Activated naive CD4-positive, alpha-beta T cell treated with anti-CD3 and anti-CD28 coated beads, Interleukin-2, amount 50 U/mL, for 24 hours (primary cell): ENCODE results near the gene LIX1.

Experiments
- H3K27ac Mint-ChIP-seq: one replicate; pipeline ENCODE4 v1.8.0; 2021; ENCODE audit warnings: mild to moderate bottlenecking, mixed read lengths
- H3K27me3 Mint-ChIP-seq: one replicate; pipeline ENCODE4 v1.8.0; 2021; ENCODE audit warnings: mixed read lengths
- H3K36me3 Mint-ChIP-seq: one replicate; pipeline ENCODE4 v1.8.0; 2021; ENCODE audit warnings: mixed read lengths
- H3K4me1 Mint-ChIP-seq: one replicate; pipeline ENCODE4 v1.8.0; 2021; ENCODE audit warnings: mixed read lengths
- H3K4me3 Mint-ChIP-seq: one replicate; pipeline ENCODE4 v1.8.0; 2021; ENCODE audit warnings: mild to moderate bottlenecking, mixed read lengths
- H3K9me3 Mint-ChIP-seq: one replicate; pipeline ENCODE4 v1.8.0; 2021; ENCODE audit warnings: mixed read lengths

LIX1 gene

DNA sequence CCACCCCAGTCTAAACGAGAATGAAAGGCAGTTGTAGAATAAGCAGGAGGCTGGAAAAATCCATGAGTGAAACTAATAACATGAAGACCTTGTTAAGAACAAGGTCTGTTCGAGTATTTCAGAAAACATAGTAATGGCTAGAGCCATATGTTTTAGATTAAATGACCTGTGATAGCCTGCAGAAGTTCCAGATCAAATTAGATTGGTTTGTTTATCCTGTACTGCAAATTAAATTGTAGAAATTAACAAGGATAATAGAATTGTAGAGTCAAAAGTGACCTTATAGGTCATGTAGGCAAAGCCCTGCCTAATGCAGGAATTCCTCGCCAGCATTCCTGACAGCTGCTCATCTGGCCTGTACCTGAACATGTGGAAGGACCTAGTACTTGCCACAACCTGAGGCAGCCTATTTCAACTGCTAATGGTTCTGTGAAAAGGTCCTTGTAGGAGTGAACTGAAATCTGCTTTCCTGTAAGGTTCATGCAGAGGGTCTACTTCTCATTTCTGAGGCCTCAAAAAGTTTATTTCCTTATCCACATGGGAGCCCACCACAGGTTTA is 17.2 kb downstream of the LIX1 start:
- no peaks in the 10 kb centered on the region for H3K4me1 Mint-ChIP-seq
- H3K27ac Mint-ChIP-seq: no peak overlapping the region
- H3K9me3 Mint-ChIP-seq: no peaks in the 10 kb centered on the region
- H3K27me3 Mint-ChIP-seq: peaks cover 2% of the 10 kb centered on the region
- H3K36me3 Mint-ChIP-seq: no peaks in the 10 kb centered on the region
- no peak overlapping the region for H3K4me3 Mint-ChIP-seq

DNA sequence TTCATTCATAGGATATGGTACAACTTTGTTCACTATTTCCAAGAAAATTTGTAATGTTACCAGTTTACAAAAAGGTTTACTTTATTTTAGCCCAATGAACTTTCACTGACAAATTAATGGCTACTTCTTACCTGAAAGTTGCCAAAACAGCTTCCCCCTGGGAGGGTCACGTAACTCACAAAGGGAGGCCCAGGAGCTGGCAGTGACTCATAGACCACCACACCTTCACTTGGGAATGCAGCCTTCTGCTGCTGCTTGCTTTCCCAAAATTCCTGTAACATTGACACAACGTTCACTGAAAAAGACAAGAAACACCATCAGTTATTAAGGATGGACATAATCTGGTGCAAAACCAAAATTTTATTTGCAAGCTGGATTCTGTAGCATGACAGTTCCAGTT is 18.1 kb downstream of the LIX1 start:
- Mint-ChIP-seq H3K9me3 (no peaks in the 10 kb centered on the region), H3K4me1 (no peaks in the 10 kb centered on the region), H3K27me3 (peaks cover 2% of the 10 kb centered on the region), H3K4me3 (no peak overlapping the region), H3K36me3 (no peaks in the 10 kb centered on the region), H3K27ac (no peak overlapping the region)

DNA sequence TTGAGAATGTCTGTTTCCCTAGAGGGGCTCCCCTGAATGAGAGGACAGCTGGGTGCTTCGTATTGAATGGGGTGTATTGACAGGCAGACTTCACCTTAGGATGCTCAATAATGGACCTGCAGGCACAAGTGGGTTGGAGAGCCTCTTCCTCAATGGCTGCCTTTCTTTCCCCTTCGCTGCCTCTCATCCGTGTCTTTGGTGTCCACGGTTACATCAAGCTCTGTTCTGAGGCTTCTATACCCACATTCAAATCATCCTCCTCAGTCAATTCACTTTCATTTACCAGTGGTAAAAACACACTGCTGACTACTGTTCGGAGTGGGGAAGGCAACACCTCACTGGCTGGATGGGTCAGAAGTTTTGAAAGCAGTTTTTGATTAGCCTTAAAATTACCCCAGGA is 20.6 kb downstream of the LIX1 start:
- Mint-ChIP-seq H3K4me3 (no peak overlapping the region), H3K36me3 (no peaks in the 10 kb centered on the region), H3K9me3 (no peaks in the 10 kb centered on the region), H3K27ac (no peak overlapping the region), H3K27me3 (peaks cover 2% of the 10 kb centered on the region), H3K4me1 (no peaks in the 10 kb centered on the region)

GRCh38 chr5:97120195-97120594 is 22.2 kb downstream of the LIX1 start:
- Mint-ChIP-seq H3K27ac (no peak overlapping the region), H3K27me3 (peaks cover 2% of the 10 kb centered on the region), H3K4me3 (no peak overlapping the region), H3K36me3 (no peaks in the 10 kb centered on the region), H3K4me1 (no peaks in the 10 kb centered on the region), H3K9me3 (no peaks in the 10 kb centered on the region)

GRCh38 chr5:97119007-97119390 is 23.4 kb downstream of the LIX1 start:
- Mint-ChIP-seq H3K4me1 (no peaks in the 10 kb centered on the region), H3K9me3 (no peaks in the 10 kb centered on the region), H3K27ac (no peak overlapping the region)

DNA sequence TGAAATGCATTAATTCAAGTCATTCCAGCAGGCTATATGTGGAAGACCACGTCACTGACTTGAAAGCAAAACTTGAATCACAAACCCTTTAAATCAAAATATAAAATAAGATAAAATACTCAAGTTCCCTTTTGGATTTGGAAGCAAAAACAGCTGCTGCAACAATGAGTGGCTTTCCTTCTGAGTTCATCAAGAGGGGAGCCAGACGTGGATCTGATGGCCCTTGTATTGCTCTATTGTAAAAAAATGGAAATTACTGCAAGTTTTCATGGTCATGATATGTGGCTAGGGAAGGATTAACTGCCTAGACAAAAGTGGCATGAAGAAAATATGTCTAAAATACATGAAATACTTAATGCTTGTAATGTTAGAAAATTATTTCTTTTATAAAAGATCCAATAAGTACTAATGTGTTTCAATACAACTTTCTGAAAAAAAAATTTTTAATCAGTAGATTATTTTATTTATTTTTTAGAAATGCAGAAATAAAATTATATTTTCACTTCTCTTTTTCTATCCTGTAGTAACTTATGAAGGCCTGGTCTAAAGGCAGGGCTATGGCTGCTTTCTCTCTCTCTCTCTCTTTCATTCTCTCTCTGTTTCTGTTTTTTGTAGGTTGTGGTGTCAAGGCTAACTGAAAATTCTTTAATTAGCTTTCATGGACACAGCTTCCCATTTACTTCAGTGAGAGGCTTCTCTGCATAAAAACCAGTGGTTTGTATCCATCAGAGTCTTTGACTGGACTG is 24.0 kb downstream of the LIX1 start:
- Mint-ChIP-seq H3K9me3 (no peaks in the 10 kb centered on the region), H3K4me1 (no peaks in the 10 kb centered on the region), H3K27ac (no peak overlapping the region), H3K27me3 (peaks cover 2% of the 10 kb centered on the region), H3K4me3 (no peak overlapping the region), H3K36me3 (no peaks in the 10 kb centered on the region)

More at GRCh38 chr5:97119007-97119390, 23.4 kb downstream of the LIX1 start:
- Mint-ChIP-seq H3K4me3 (no peak overlapping the region), H3K27me3 (peaks cover 2% of the 10 kb centered on the region), H3K36me3 (no peaks in the 10 kb centered on the region)

GRCh38 chr5:97115932-97116331 is 26.5 kb downstream of the LIX1 start:
- no peaks in the 10 kb centered on the region for H3K27me3 Mint-ChIP-seq
- H3K4me1 Mint-ChIP-seq: peaks cover 11% of the 10 kb centered on the region
- no peaks in the 10 kb centered on the region for H3K36me3 Mint-ChIP-seq
- H3K27ac Mint-ChIP-seq: no peak overlapping the region
- no peaks in the 10 kb centered on the region for H3K9me3 Mint-ChIP-seq
- no peak overlapping the region for H3K4me3 Mint-ChIP-seq

- H3K4me1 Mint-ChIP-seq: peaks cover 11% of the 10 kb centered on the region
- no peaks in the 10 kb centered on the region for H3K9me3 Mint-ChIP-seq
- H3K27me3 Mint-ChIP-seq: no peaks in the 10 kb centered on the region
- H3K36me3 Mint-ChIP-seq: no peaks in the 10 kb centered on the region
- no peak overlapping the region for H3K27ac Mint-ChIP-seq
- H3K4me3 Mint-ChIP-seq: no peak overlapping the region
These were observed 30.2 kb downstream of the LIX1 start for GRCh38 chr5:97112230-97112629.

- H3K4me3 Mint-ChIP-seq: no peak overlapping the region
- H3K4me1 Mint-ChIP-seq: peaks cover 11% of the 10 kb centered on the region
- no peaks in the 10 kb centered on the region for H3K27me3 Mint-ChIP-seq
- H3K9me3 Mint-ChIP-seq: no peaks in the 10 kb centered on the region
- no peak overlapping the region for H3K27ac Mint-ChIP-seq
- H3K36me3 Mint-ChIP-seq: no peaks in the 10 kb centered on the region
These were observed 30.8 kb downstream of the LIX1 start for GRCh38 chr5:97111616-97112015.

GRCh38 chr5:97111004-97111403 is 31.4 kb downstream of the LIX1 start:
- Mint-ChIP-seq H3K36me3 (no peaks in the 10 kb centered on the region), H3K27me3 (no peaks in the 10 kb centered on the region), H3K4me1 (peaks cover 11% of the 10 kb centered on the region), H3K9me3 (no peaks in the 10 kb centered on the region), H3K4me3 (no peak overlapping the region), H3K27ac (no peak overlapping the region)

- H3K4me1 Mint-ChIP-seq: peaks cover 11% of the 10 kb centered on the region
- no peak overlapping the region for H3K4me3 Mint-ChIP-seq
- H3K27ac Mint-ChIP-seq: no peak overlapping the region
- no peaks in the 10 kb centered on the region for H3K27me3 Mint-ChIP-seq
- H3K36me3 Mint-ChIP-seq: no peaks in the 10 kb centered on the region
- no peaks in the 10 kb centered on the region for H3K9me3 Mint-ChIP-seq
These were observed 35.1 kb downstream of the LIX1 start for GRCh38 chr5:97107318-97107717.

- H3K27ac Mint-ChIP-seq: no peak overlapping the region
- no peak overlapping the region for H3K4me3 Mint-ChIP-seq
- H3K4me1 Mint-ChIP-seq: no peaks in the 10 kb centered on the region
- H3K9me3 Mint-ChIP-seq: no peaks in the 10 kb centered on the region
- no peaks in the 10 kb centered on the region for H3K27me3 Mint-ChIP-seq
- no peaks in the 10 kb centered on the region for H3K36me3 Mint-ChIP-seq
These were observed 36.2 kb downstream of the LIX1 start for GRCh38 chr5:97106216-97106581.

DNA sequence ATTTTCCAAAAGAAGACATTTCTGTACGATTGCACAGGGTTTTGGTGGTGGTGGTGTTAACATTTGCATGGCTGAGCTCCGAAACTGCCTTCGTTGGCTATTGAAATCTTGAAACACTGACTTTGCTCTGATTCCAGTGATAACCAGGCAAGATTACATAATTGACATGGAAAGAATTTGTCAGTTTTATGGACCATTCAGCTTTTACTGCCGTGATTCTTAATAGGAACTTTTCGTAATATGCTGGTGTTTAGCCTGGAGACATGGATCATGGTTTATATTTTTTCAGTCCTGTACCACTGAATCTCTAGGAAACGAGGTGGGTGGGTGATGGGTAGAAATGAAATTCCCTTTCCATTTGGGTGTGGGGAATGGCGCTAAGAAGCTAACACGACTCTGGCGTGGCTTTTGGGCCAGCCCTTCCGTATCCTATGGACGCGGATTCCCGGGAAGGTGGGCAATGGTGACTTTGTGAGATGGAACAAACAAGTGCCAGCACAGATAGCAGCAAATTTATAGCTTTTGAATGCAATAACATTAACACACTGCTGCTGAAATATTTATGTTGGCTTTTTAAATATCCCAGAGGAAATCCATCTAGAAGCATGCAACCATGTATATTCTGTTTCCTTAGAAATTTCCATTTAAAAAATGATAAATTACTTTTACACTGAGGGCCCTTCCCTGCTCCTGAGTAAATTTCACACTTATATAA is 36.8 kb downstream of the LIX1 start:
- Mint-ChIP-seq H3K27me3 (no peaks in the 10 kb centered on the region), H3K9me3 (no peaks in the 10 kb centered on the region), H3K27ac (no peak overlapping the region), H3K4me3 (no peak overlapping the region), H3K36me3 (no peaks in the 10 kb centered on the region), H3K4me1 (no peaks in the 10 kb centered on the region)

GRCh38 chr5:97102010-97102470 is 40.4 kb downstream of the LIX1 start:
- Mint-ChIP-seq H3K4me3 (no peak overlapping the region), H3K27ac (no peak overlapping the region), H3K9me3 (no peaks in the 10 kb centered on the region), H3K4me1 (no peaks in the 10 kb centered on the region), H3K27me3 (no peaks in the 10 kb centered on the region), H3K36me3 (peaks cover 1% of the 10 kb centered on the region)

GRCh38 chr5:97101189-97101910 is 41.1 kb downstream of the LIX1 start:
- Mint-ChIP-seq H3K27ac (no peak overlapping the region), H3K27me3 (no peaks in the 10 kb centered on the region), H3K36me3 (peaks cover 1% of the 10 kb centered on the region), H3K4me1 (no peaks in the 10 kb centered on the region), H3K4me3 (no peak overlapping the region), H3K9me3 (no peaks in the 10 kb centered on the region)

- no peaks in the 10 kb centered on the region for H3K4me1 Mint-ChIP-seq
- H3K4me3 Mint-ChIP-seq: no peak overlapping the region
- H3K27ac Mint-ChIP-seq: no peak overlapping the region
- H3K9me3 Mint-ChIP-seq: no peaks in the 10 kb centered on the region
- H3K27me3 Mint-ChIP-seq: no peaks in the 10 kb centered on the region
- H3K36me3 Mint-ChIP-seq: peaks cover 1% of the 10 kb centered on the region
These were observed 41.9 kb downstream of the LIX1 start for GRCh38 chr5:97100476-97100875.
